Spleen (tissue), 11 donors: ENCODE results near the gene FOXF1. TPM values are rescaled to one million over a fixed set of nuclear protein-coding genes. Genes with fewer than 3 reads are reported as not detected.
A peak's percentile ranks its signal among the peaks of the same experiment; 100 is the strongest.

Experiments
- DNase-seq: peaks from one replicate; pipeline ENCODE4 v3.0.0-alpha.2; 2020
- H3K27ac ChIP-seq, 8 donors: fragments of 200-600 bp; sonication (generic) in 7 of 8; 1 replicate in 4 of 8; 2 replicates in 4 of 8; pipeline versions ENCODE4 v1.5.0 to v1.8.0; 2016 to 2021; ENCODE audit warnings: inconsistent platforms in 4 of 8, mild to moderate bottlenecking in 4 of 8, moderate library complexity in 1 of 8
- H3K27me3 ChIP-seq, 7 donors: fragments of 200-600 bp; sonication (generic) in 6 of 7; replicated peaks in 1 of 7; 1 replicate in 4 of 7; 2 replicates in 3 of 7; pipeline versions ENCODE4 v1.5.0 to v1.8.0; 2016 to 2021; ENCODE audit warnings: inconsistent platforms in 3 of 7, mild to moderate bottlenecking in 1 of 7
- H3K36me3 ChIP-seq, 6 donors: fragments of 200-600 bp; sonication (generic) in 5 of 6; 1 replicate in 4 of 6; 2 replicates in 2 of 6; pipeline versions ENCODE4 v1.5.0 to v1.8.0; 2016 to 2021; ENCODE audit warnings: inconsistent platforms in 2 of 6
- H3K4me1 ChIP-seq, 6 donors: fragments of 200-600 bp; sonication (generic) in 5 of 6; 1 replicate in 3 of 6; 2 replicates in 3 of 6; pipeline versions ENCODE4 v1.5.0 to v1.8.0; 2016 to 2021; ENCODE audit warnings: inconsistent platforms in 3 of 6
- H3K4me3 ChIP-seq, 8 donors: fragments of 200-600 bp; sonication (generic) in 7 of 8; 1 replicate in 4 of 8; 2 replicates in 4 of 8; pipeline versions ENCODE4 v1.5.0 to v1.8.0; 2016 to 2021; ENCODE audit warnings: inconsistent platforms in 4 of 8, mild to moderate bottlenecking in 4 of 8, moderate library complexity in 2 of 8
- H3K9me3 ChIP-seq, 8 donors: fragments of 200-600 bp; sonication (generic) in 7 of 8; 1 replicate in 4 of 8; 2 replicates in 4 of 8; pipeline versions ENCODE4 v1.5.0 to v1.8.0; 2016 to 2021; ENCODE audit warnings: inconsistent platforms in 4 of 8
- CTCF ChIP-seq, 11 experiments: fragments of 200-600 bp in 7 of 11; fragments of 450-650 bp in 4 of 11; sonication (generic) in 4 of 11; IDR thresholded peaks in 8 of 11; conservative IDR thresholded peaks in 3 of 11; 1 replicate in 7 of 11; 2 replicates in 4 of 11; pipeline versions ENCODE4 v1.4.0 to v1.8.0; 2016 to 2021; ENCODE audit warnings: antibody characterized with exemption in 11 of 11, inconsistent platforms in 4 of 11, mild to moderate bottlenecking in 1 of 11
- POLR2A ChIP-seq, 3 donors: fragments of 450-650 bp; IDR thresholded peaks; one replicate each; pipeline ENCODE4 v1.5.1; 2017; ENCODE audit warnings: antibody characterized with exemption in 3 of 3, mild to moderate bottlenecking in 1 of 3
- POLR2AphosphoS5 ChIP-seq, 3 donors: sonication (generic); formaldehyde crosslinking; IDR thresholded peaks; one replicate each; pipeline ENCODE4 v1.5.1; 2017; ENCODE audit warnings: antibody characterized with exemption in 3 of 3
- WGBS, 5 donors: extraction: QIAGEN DNeasy Blood & Tissue Kit in 3 of 5; methylation state at CpG; one replicate each; pipeline versions ENCODE4 v1.1.5 to v1.1.7; 2013 to 2018; 5-methylcytosine and 5-hydroxymethylcytosine counted together
- intact Hi-C: fragments of 100-400 bp; cut with DNase I; formaldehyde crosslinking; loops from one replicate; pipeline ENCODE4 v1.15.0; 2023; ENCODE audit warnings: low total_unique reads
- polyA plus RNA-seq, 3 donors: library from polyadenylated mRNA; stranded (reverse); fragments of 200-250 nt; gene quantifications; one replicate each; pipeline ENCODE4 v1.2.1, GENCODE V29; 2013
- total RNA-seq, 7 donors: library from RNA; depleted of rRNA in 3 of 7; stranded (reverse); fragments of >200 nt in 3 of 7; fragmentation: NEBNext Ultra II Directional in 4 of 7; extraction: Animal tissue kit (Norgen Biotek cat#: 25700) in 4 of 7; gene quantifications; one replicate each; pipeline versions ENCODE4 v1.1.0 to v1.2.1, GENCODE V29; 2016 to 2021
- donor health status: healthy with polysubstance abuse.
- donor health status: DM: no; HTN: no; CAD: no; lungs with moderate emphysema.
- donor health status: DM: no; HTN: no; CAD: no.
- donor health status: Bipolar disorder and iron deficiency.
- donor health status: healthy.
- donor health status: DM: no; HTN: no; CAD: no.
- donor health status: DM: yes; HTN: yes; CAD: no.

Gene FOXF1
- total and polyA plus RNA-seq, 10 donors, result 0.33 to 2.2 (median 0.68) TPM

DNA sequence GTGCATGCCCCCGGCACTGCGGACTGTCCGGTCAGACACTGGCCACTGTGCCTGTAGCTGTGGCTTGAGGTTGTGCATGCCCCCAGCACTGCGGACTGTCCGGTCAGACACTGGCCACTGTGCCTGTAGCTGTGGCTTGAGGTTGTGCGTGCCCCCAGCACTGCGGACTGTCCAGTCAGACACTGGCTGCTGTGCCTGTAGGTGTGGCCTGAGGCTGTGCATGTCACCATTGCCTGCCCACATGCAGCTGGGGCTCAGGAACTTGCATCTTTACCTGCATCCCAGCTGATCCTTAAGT is 39.5 kb downstream of the FOXF1 start:
- Histone ChIP-seq H3K4me3 (no peak overlapping the region), H3K36me3 (peaks cover 0 to 76% (median 52%) of the 10 kb centered on the region in 6 donors), H3K27ac (no peak overlapping the region), H3K4me1 (peaks cover 5 to 24% (median 15%) of the 10 kb centered on the region in 6 donors), H3K9me3 (no peaks in the 10 kb centered on the region), H3K27me3 (no peaks in the 10 kb centered on the region)
- WGBS, 5 donors, result 95 to 100% (median 97%) methylated on average over 4 to 7 of the region's 7 CpGs
- DNase-seq, result peak; percentile 68
- TF ChIP-seq CTCF (IDR thresholded peaks at IDR 0.05 in 8 of 11, conservative IDR thresholded peaks at IDR 0.05 in 3 of 11), result no peak
- no peak for TF ChIP-seq POLR2AphosphoS5 (IDR thresholded peaks at IDR 0.05)
- no peak for TF ChIP-seq POLR2A (IDR thresholded peaks at IDR 0.05)
- intact Hi-C loops, result no loop called here

DNA sequence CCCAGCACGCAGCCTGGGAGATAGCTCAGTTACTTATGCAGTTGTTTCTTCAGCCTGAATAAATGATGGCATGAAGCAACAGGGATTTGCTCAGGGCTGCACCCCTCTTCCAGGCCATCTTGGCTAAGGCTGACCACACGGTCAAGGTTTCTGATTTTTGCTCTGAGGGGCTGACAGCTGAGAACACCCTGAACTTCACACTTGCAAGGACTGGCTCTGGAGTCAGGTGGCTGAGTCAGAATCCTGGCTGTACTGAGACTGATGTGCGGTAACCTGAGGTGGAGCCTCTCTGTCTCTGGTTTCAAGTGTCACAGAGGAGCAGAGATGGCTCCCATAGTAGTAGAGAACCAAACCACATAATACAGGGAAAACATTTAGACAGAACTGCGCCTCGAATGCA is 40.0 kb downstream of the FOXF1 start:
- DNase-seq, result no peak
- Histone ChIP-seq H3K4me3 (no peak overlapping the region), H3K27me3 (no peaks in the 10 kb centered on the region), H3K9me3 (no peaks in the 10 kb centered on the region), H3K27ac (no peak overlapping the region), H3K36me3 (peaks cover 0 to 72% (median 50%) of the 10 kb centered on the region in 6 donors), H3K4me1 (peaks cover 5 to 25% (median 17%) of the 10 kb centered on the region in 6 donors)
- TF ChIP-seq CTCF (IDR thresholded peaks at IDR 0.05 in 8 of 11, conservative IDR thresholded peaks at IDR 0.05 in 3 of 11) (no peak), POLR2A (IDR thresholded peaks at IDR 0.05) (no peak), POLR2AphosphoS5 (IDR thresholded peaks at IDR 0.05) (no peak)
- intact Hi-C loops, result no loop called here
- 90 to 96% (median 95%) methylated on average over 5 of the region's 5 CpGs for WGBS, 5 donors

- WGBS, 5 donors, result 93 to 98% (median 96%) methylated on average over 6 to 22 of the region's 22 CpGs
- H3K9me3 ChIP-seq, result no peaks in the 10 kb centered on the region
- H3K27ac ChIP-seq, result no peak overlapping the region
- peaks cover 0 to 41% (median 21%) of the 10 kb centered on the region in 6 donors for H3K36me3 ChIP-seq
- TF ChIP-seq POLR2A (IDR thresholded peaks at IDR 0.05) (no peak), POLR2AphosphoS5 (IDR thresholded peaks at IDR 0.05) (no peak)
- H3K4me1 ChIP-seq, result peaks cover 5 to 34% (median 24%) of the 10 kb centered on the region in 6 donors
- peak; percentile 79 for DNase-seq
- H3K27me3 ChIP-seq, result peaks cover 0 to 7% (median 0%) of the 10 kb centered on the region in 7 donors
- H3K4me3 ChIP-seq, result no peak overlapping the region
- intact Hi-C loops, result no loop called here
Observed at GRCh38 chr16:86553356-86553755, 43.0 kb downstream of the FOXF1 start.

DNA sequence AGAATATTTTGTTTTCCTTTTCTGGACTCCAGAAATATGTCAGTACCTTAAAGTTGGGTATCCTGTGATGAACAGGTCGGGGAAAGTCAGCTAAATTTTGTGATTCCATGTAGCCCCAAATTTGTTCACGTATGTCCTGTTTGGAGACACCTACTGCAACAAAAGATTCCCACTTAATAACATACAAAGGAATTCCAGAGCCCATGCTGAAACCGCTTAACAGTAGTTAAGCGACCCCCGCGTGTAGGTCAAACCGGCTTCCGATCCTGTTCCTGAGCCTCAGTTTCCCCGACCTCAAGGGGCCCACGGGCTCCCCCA is 44.2 kb downstream of the FOXF1 start:
- H3K27ac ChIP-seq, result peak overlapping the region; percentile 85 to 95 (median 93)
- WGBS, 5 donors, result 4 to 11% (median 8%) methylated on average over 10 of the region's 10 CpGs
- intact Hi-C loops, result no loop called here

More for the DNA sequence above, 44.2 kb downstream of the FOXF1 start:
- TF ChIP-seq CTCF (IDR thresholded peaks at IDR 0.05 in 8 of 11, conservative IDR thresholded peaks at IDR 0.05 in 3 of 11) (no peak), POLR2AphosphoS5 (IDR thresholded peaks at IDR 0.05) (no peak), POLR2A (IDR thresholded peaks at IDR 0.05) (no peak)
- Histone ChIP-seq H3K27me3 (peaks cover 0 to 19% (median 0%) of the 10 kb centered on the region in 7 donors), H3K4me3 (peak overlapping the region; percentile 75 to 92 (median 82)), H3K9me3 (no peaks in the 10 kb centered on the region), H3K4me1 (peaks cover 5 to 34% (median 24%) of the 10 kb centered on the region in 6 donors), H3K36me3 (peaks cover 0 to 29% (median 15%) of the 10 kb centered on the region in 6 donors)
- DNase-seq, result no peak
